PC-9 (cell line): ENCODE data around the gene RAP1GAP2. TPM values are rescaled to one million over a fixed set of nuclear protein-coding genes. Genes with fewer than 3 reads are reported as not detected.

Experiments used
- BruUV-seq: library from RNA; stranded (reverse); fragments of 400-500 nt; replicated peaks from 2 replicates; lab custom pipeline; 2021; lab: Mats Ljungman, UMichigan
- CTCF ChIA-PET: fragments of 300-600 bp; sonication (Branson Sonifier 250); formaldehyde crosslinking; loops from one replicate; lab custom pipeline; 2022; ENCODE audit warnings: antibody characterized with exemption; lab: Charles Lee
- POLR2A ChIA-PET: fragments of 300-600 bp; sonication (Branson Sonifier 250); formaldehyde crosslinking; loops from one replicate; lab custom pipeline; 2022; ENCODE audit warnings: antibody characterized with exemption; ENCODE audit not compliant: unreplicated experiment; lab: Charles Lee
- DNase-seq, 2 experiments: peaks; one replicate each; pipeline versions ENCODE4 v3.0.0 to v3.0.0-alpha.2; 2015 to 2022; ENCODE audit warnings: mixed read lengths in 1 of 2
- H2AFZ ChIP-seq: fragments of 200-600 bp; sonication (generic); 2 replicates; pipeline ENCODE4 v1.8.1; 2017; ENCODE audit warnings: antibody characterized with exemption
- H3F3A ChIP-seq: fragments of 200-600 bp; sonication (generic); 2 replicates; pipeline ENCODE4 v1.8.1; 2017; ENCODE audit warnings: antibody characterized with exemption, mild to moderate bottlenecking, low read depth; ENCODE audit not compliant: insufficient read depth
- H3K27ac ChIP-seq: fragments of 200-600 bp; sonication (generic); 2 replicates; pipeline ENCODE4 v1.6.1; 2016; ENCODE audit warnings: mixed run types
- H3K27me3 ChIP-seq: fragments of 200-600 bp; sonication (generic); 2 replicates; pipeline ENCODE4 v1.6.1; 2016; ENCODE audit warnings: low read depth, mixed run types; ENCODE audit not compliant: insufficient read depth
- H3K36me3 ChIP-seq: fragments of 200-600 bp; sonication (generic); 2 replicates; pipeline ENCODE4 v1.6.1; 2016; ENCODE audit warnings: low read depth, mixed run types
- H3K4me1 ChIP-seq: fragments of 200-600 bp; sonication (generic); replicated peaks from 2 replicates; pipeline ENCODE4 v1.6.1; 2016; ENCODE audit warnings: mixed run types; ENCODE audit not compliant: insufficient read depth
- H3K4me2 ChIP-seq: fragments of 200-600 bp; sonication (generic); 2 replicates; pipeline ENCODE4 v1.6.1; 2017; ENCODE audit warnings: mixed run types
- H3K4me3 ChIP-seq: fragments of 200-600 bp; sonication (generic); 2 replicates; pipeline ENCODE4 v1.6.1; 2016; ENCODE audit warnings: mixed run types
- H3K79me2 ChIP-seq: fragments of 200-600 bp; sonication (generic); 2 replicates; pipeline ENCODE4 v1.6.1; 2017; ENCODE audit warnings: low read depth, mixed run types
- H3K9me2 ChIP-seq: fragments of 200-600 bp; sonication (generic); 2 replicates; pipeline ENCODE4 v1.8.1; 2017; ENCODE audit warnings: mild to moderate bottlenecking; ENCODE audit not compliant: insufficient read depth
- H3K9me3 ChIP-seq: fragments of 200-600 bp; sonication (generic); 2 replicates; pipeline ENCODE4 v1.8.1; 2016; ENCODE audit warnings: low read depth; ENCODE audit not compliant: insufficient read depth
- H4K20me1 ChIP-seq: fragments of 200-600 bp; sonication (generic); 2 replicates; pipeline ENCODE4 v1.8.1; 2017; ENCODE audit not compliant: insufficient read depth
- EZH2 ChIP-seq: fragments of 200-600 bp; sonication (generic); IDR thresholded peaks from 2 replicates; pipeline ENCODE4 v1.8.0; 2017; ENCODE audit warnings: antibody characterized with exemption, low read depth
- intact Hi-C: fragments of 100-400 bp; cut with micrococcal nuclease; formaldehyde crosslinking; loops from one replicate; pipeline ENCODE4 v1.10.0; 2022; ENCODE audit not compliant: unreplicated experiment
- total RNA-seq: library from RNA; stranded (reverse); gene quantifications from 2 replicates; pipeline ENCODE4 v1.2.3, GENCODE V29; 2021
- TF ChIP-seq, protein P1 (sequence below): fragments of 200-600 bp; sonication (generic); conservative IDR thresholded peaks from 2 replicates; pipeline ENCODE4 v1.6.1; 2017; ENCODE audit warnings: mixed run types, antibody characterized with exemption, mild to moderate bottlenecking, moderate library complexity

The RAP1GAP2 gene
- total RNA-seq, 1 experiment from 2014 or later: 10.1 TPM

DNA sequence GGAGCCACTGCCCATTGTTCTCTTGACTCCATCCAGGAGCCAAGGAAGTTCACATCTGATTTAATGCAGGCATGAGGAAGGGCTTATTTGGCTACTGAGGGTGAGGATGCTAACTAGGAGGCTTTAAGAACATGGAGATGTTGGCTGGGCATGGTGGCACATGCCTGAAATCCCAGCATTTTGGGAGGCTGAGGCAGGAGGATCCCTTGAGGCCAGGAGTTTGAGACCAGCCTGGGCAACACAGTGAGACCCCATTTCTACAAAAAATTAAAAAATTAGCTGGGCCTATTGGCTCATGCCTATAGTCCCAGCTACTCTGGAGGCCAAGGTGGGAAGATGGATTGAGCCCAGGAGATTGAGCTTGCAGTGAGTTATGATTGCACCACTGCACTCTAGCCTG, 116.5 kb downstream of the RAP1GAP2 start:
- Histone ChIP-seq H3F3A (no peaks in the 10 kb centered on the region), H2AFZ (no peak overlapping the region), H3K4me3 (no peak overlapping the region), H3K4me1 (no peaks in the 10 kb centered on the region), H3K9me2 (no peaks in the 10 kb centered on the region), H3K27ac (no peak overlapping the region), H3K79me2 (no peaks in the 10 kb centered on the region), H3K4me2 (no peak overlapping the region), H4K20me1 (no peaks in the 10 kb centered on the region; the same call in 1 of the 2 replicates), H3K36me3 (no peaks in the 10 kb centered on the region), H3K27me3 (no peaks in the 10 kb centered on the region), H3K9me3 (no peaks in the 10 kb centered on the region)
- DNase-seq: no peak
- BruUV-seq: no TSS peak
- intact Hi-C loops: no loop called here
- TF ChIP-seq, protein P1, sequence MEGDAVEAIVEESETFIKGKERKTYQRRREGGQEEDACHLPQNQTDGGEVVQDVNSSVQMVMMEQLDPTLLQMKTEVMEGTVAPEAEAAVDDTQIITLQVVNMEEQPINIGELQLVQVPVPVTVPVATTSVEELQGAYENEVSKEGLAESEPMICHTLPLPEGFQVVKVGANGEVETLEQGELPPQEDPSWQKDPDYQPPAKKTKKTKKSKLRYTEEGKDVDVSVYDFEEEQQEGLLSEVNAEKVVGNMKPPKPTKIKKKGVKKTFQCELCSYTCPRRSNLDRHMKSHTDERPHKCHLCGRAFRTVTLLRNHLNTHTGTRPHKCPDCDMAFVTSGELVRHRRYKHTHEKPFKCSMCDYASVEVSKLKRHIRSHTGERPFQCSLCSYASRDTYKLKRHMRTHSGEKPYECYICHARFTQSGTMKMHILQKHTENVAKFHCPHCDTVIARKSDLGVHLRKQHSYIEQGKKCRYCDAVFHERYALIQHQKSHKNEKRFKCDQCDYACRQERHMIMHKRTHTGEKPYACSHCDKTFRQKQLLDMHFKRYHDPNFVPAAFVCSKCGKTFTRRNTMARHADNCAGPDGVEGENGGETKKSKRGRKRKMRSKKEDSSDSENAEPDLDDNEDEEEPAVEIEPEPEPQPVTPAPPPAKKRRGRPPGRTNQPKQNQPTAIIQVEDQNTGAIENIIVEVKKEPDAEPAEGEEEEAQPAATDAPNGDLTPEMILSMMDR: no peak
- TF ChIP-seq EZH2: no peak
- ChIA-PET POLR2A (no interaction called here), CTCF (no interaction called here)

DNA sequence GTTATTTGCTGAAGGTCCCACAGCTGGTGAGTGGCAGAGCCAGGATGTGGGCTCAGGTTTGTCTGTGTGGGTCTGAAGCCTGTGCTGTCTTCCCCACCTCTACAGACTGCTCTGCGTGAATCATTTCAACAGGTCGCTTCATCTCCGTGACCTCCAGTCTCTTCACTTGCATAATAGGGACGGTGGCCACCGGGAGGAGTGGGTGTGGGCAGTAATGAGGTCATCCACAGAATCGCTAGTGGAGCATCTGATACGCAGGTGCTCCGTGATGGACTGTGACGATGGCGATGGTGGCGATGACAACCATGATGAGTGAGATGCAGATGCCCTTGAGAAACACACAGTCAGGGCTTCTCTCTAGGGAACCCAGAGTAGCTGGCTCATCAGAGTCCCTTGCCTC, 120.2 kb downstream of the RAP1GAP2 start:
- intact Hi-C loops: no loop called here
- Histone ChIP-seq H2AFZ (no peak overlapping the region), H3K9me2 (no peaks in the 10 kb centered on the region), H3K36me3 (no peaks in the 10 kb centered on the region), H3K27me3 (no peaks in the 10 kb centered on the region), H3F3A (no peaks in the 10 kb centered on the region), H3K4me1 (no peaks in the 10 kb centered on the region), H4K20me1 (no peaks in the 10 kb centered on the region), H3K79me2 (no peaks in the 10 kb centered on the region), H3K4me2 (no peak overlapping the region), H3K27ac (no peak overlapping the region), H3K4me3 (no peak overlapping the region), H3K9me3 (no peaks in the 10 kb centered on the region)
- ChIA-PET POLR2A (interaction anchor here (0.7 kb wide), 1 partner anchor 9 kb away, joined by 3 read pairs; no protein-coding TSS in a partner anchor), CTCF (no interaction called here)
- BruUV-seq: no TSS peak
- no peak for DNase-seq
- TF ChIP-seq, protein P1: no peak
- TF ChIP-seq EZH2: no peak

DNA sequence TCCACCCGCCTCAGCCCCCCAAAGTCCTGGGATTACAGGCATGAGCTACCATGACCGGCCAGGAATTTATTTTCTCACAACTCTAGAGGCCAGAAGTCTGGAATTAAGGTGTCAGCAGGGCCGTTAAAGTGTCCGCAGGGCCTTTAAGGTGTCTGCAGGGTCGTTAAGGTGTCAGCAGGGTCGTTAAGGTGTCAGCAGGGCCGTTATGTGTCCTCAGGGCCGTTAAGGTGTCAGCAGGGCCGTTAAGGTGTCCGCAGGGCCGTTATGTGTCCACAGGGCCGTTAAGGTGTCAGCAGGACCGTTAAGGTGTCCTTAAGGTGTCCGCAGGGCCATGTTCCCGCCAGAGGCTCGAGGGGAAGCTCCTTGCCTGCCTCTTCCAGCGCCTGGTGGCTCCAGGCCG, 125.2 kb downstream of the RAP1GAP2 start:
- H3K9me3 ChIP-seq: no peaks in the 10 kb centered on the region
- no peaks in the 10 kb centered on the region for H3K9me2 ChIP-seq
- no TSS peak for BruUV-seq
- TF ChIP-seq EZH2: no peak
- TF ChIP-seq, protein P1: no peak
- no peak overlapping the region for H3K4me2 ChIP-seq
- H3K79me2 ChIP-seq: no peaks in the 10 kb centered on the region
- DNase-seq: no peak
- intact Hi-C loops: no loop called here
- H3F3A ChIP-seq: no peaks in the 10 kb centered on the region
- H3K4me1 ChIP-seq: no peaks in the 10 kb centered on the region; the same call in 1 of the 2 replicates
- no peak overlapping the region for H2AFZ ChIP-seq
- ChIA-PET CTCF (interaction anchor here (0.7 kb wide), 1 partner anchor 120 kb away, joined by 3 read pairs; no protein-coding TSS in a partner anchor), POLR2A (no interaction called here)
- H3K27me3 ChIP-seq: no peaks in the 10 kb centered on the region
- no peak overlapping the region for H3K4me3 ChIP-seq
- H3K27ac ChIP-seq: no peak overlapping the region
- no peaks in the 10 kb centered on the region for H3K36me3 ChIP-seq
- H4K20me1 ChIP-seq: no peaks in the 10 kb centered on the region
